22Rv1 (cell line): ENCODE measurements around the gene KLHL17.

ENCODE experiments used
- CTCF ChIP-seq: fragments of 450-650 bp; IDR thresholded peaks from 2 replicates; pipeline ENCODE4 v1.5.1; 2017; ENCODE audit warnings: mild to moderate bottlenecking
- ZFX ChIP-seq: fragments of 450-650 bp; IDR thresholded peaks from 2 replicates; pipeline ENCODE4 v1.6.1; 2017; ENCODE audit warnings: antibody characterized with exemption, borderline replicate concordance

GRCh38 chr1:1011396-1011949 is 51.1 kb downstream of the KLHL17 start:
- TF ChIP-seq CTCF = no peak
- no peak for TF ChIP-seq ZFX
